Progenitor cell of endocrine pancreas (in vitro differentiated cells): ENCODE measurements around the gene PLA1A. TPM values are rescaled to one million over a fixed set of nuclear protein-coding genes. Genes with fewer than 3 reads are reported as not detected.

Source experiments
- DNase-seq: peaks from one replicate; pipeline ENCODE4 v3.0.0; 2021; ENCODE audit warnings: low spot score; ENCODE audit not compliant: unreplicated experiment
- H3K27ac Mint-ChIP-seq: 2 replicates; pipeline ENCODE4 v1.8.0; 2021; ENCODE audit warnings: mild to moderate bottlenecking, moderate library complexity, mixed read lengths
- H3K27me3 Mint-ChIP-seq: 2 replicates; pipeline ENCODE4 v1.8.0; 2021; ENCODE audit warnings: mixed read lengths
- H3K36me3 Mint-ChIP-seq: 2 replicates; pipeline ENCODE4 v1.8.0; 2022; ENCODE audit warnings: mixed read lengths; ENCODE audit not compliant: insufficient read depth
- H3K4me1 Mint-ChIP-seq: 2 replicates; pipeline ENCODE4 v1.8.0; 2021; ENCODE audit warnings: low read depth, mixed read lengths
- H3K4me3 Mint-ChIP-seq: 2 replicates; pipeline ENCODE4 v1.8.0; 2021; ENCODE audit warnings: low read depth, mild to moderate bottlenecking, moderate library complexity, mixed read lengths
- H3K9me3 Mint-ChIP-seq: 2 replicates; pipeline ENCODE4 v1.8.0; 2021; ENCODE audit warnings: low read depth, mixed read lengths
- total RNA-seq: library from RNA; stranded (reverse); gene quantifications from 2 replicates; pipeline ENCODE4 v1.2.1, GENCODE V29; 2021
- TF ChIP-seq, protein P1 (sequence below): fragments of 200-600 bp; sonication (generic); IDR thresholded peaks from one replicate; pipeline ENCODE4 v1.5.0; 2021; ENCODE audit warnings: antibody characterized with exemption, mild to moderate bottlenecking; ENCODE audit not compliant: unreplicated experiment

PLA1A gene
- total RNA-seq, 1 donor from 2014 or later = not detected

DNA sequence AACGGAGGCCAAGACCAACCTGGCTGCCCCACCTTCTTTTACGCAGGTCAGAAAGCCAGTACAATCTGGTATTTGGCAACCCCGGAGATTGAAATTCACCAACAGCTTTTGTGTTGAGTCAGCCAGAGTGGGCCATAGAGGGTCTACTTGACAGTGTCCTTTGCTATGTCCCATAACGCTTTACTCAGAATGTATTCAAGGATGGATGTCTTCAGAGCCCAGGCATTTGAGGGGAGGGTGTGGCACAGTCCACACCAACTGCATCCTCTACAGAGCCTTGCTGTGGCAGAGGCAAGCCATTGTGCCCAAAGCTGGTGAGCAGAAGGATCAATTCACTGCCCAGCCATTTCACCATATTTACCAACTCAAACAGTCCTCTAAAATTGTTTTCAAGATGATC lies 18.4 kb downstream of the PLA1A start:
- Mint-ChIP-seq H3K36me3 (no peaks in the 10 kb centered on the region), H3K4me3 (no peak overlapping the region), H3K9me3 (peaks cover 2% of the 10 kb centered on the region), H3K27ac (no peak overlapping the region), H3K4me1 (no peaks in the 10 kb centered on the region), H3K27me3 (no peaks in the 10 kb centered on the region)
- no peak for DNase-seq
- TF ChIP-seq, protein P1, sequence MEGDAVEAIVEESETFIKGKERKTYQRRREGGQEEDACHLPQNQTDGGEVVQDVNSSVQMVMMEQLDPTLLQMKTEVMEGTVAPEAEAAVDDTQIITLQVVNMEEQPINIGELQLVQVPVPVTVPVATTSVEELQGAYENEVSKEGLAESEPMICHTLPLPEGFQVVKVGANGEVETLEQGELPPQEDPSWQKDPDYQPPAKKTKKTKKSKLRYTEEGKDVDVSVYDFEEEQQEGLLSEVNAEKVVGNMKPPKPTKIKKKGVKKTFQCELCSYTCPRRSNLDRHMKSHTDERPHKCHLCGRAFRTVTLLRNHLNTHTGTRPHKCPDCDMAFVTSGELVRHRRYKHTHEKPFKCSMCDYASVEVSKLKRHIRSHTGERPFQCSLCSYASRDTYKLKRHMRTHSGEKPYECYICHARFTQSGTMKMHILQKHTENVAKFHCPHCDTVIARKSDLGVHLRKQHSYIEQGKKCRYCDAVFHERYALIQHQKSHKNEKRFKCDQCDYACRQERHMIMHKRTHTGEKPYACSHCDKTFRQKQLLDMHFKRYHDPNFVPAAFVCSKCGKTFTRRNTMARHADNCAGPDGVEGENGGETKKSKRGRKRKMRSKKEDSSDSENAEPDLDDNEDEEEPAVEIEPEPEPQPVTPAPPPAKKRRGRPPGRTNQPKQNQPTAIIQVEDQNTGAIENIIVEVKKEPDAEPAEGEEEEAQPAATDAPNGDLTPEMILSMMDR = no peak

GRCh38 chr3:119619094-119619493 lies 21.4 kb downstream of the PLA1A start:
- no peak overlapping the region for H3K4me3 Mint-ChIP-seq
- no peaks in the 10 kb centered on the region for H3K4me1 Mint-ChIP-seq
- no peak overlapping the region for H3K27ac Mint-ChIP-seq
- TF ChIP-seq, protein P1 = no peak
- no peaks in the 10 kb centered on the region for H3K27me3 Mint-ChIP-seq
- DNase-seq = no peak
- H3K36me3 Mint-ChIP-seq = no peaks in the 10 kb centered on the region
- H3K9me3 Mint-ChIP-seq = peaks cover 2% of the 10 kb centered on the region

DNA sequence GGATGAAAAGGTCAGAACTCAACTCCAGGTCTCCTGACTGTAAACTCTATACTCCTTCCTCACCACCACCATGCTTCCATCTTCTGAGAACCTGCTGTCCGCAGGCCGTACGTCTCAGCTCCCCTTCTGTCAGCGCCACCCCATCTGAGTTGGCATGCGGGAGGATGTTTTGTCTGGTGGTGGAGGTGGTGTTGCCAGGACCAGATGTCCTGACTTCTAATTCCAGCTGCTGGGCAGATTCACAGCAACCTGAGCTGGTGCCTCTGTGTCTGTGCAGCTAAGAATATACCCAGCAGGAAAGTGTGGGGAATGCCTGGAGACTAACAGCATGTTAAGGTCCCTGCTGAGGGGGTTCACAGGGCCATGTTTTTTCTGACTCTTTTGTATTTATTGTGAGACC lies 23.2 kb downstream of the PLA1A start:
- Mint-ChIP-seq H3K27ac (no peak overlapping the region), H3K9me3 (no peaks in the 10 kb centered on the region), H3K4me3 (no peak overlapping the region), H3K4me1 (no peaks in the 10 kb centered on the region), H3K36me3 (no peaks in the 10 kb centered on the region), H3K27me3 (peaks cover 8% of the 10 kb centered on the region)
- TF ChIP-seq, protein P1 = no peak
- no peak for DNase-seq

DNA sequence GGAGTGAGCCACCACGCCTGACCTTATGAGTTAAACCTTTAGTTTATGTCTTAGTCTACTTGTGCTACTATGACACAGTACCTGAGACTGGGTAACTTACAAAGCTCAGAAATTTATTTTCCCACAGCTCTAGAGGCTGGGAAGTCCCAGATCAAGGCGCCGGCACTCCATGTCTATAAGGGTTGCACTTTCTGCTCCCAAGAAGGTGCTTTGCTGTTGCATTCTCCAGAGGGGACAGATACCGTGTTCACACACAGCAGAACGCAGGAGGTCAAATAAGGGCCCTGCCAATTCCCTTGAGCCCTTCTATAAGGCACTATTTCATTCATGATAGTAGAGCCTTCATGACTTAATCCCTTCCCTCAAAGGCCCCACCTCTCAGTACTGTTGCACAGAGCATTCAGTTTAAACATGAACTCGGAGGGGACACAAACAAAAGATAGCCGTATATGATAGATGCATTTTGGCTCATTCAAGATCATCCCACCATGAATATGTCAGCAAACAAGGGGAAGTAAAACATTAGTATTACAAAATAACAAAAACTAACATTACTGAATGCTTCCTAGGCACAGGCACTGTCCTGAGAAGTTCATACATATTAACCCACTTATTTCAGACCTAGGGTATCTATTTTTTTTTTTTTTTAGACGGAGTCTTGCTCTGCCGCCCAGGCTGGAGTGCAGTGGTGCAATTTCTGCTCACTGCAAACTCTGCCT lies 26.5 kb downstream of the PLA1A start:
- no peak for DNase-seq
- Mint-ChIP-seq H3K27me3 (peaks cover 17% of the 10 kb centered on the region), H3K4me3 (no peak overlapping the region), H3K27ac (no peak overlapping the region), H3K4me1 (no peaks in the 10 kb centered on the region), H3K36me3 (no peaks in the 10 kb centered on the region), H3K9me3 (no peaks in the 10 kb centered on the region)
- TF ChIP-seq, protein P1 = no peak

DNA sequence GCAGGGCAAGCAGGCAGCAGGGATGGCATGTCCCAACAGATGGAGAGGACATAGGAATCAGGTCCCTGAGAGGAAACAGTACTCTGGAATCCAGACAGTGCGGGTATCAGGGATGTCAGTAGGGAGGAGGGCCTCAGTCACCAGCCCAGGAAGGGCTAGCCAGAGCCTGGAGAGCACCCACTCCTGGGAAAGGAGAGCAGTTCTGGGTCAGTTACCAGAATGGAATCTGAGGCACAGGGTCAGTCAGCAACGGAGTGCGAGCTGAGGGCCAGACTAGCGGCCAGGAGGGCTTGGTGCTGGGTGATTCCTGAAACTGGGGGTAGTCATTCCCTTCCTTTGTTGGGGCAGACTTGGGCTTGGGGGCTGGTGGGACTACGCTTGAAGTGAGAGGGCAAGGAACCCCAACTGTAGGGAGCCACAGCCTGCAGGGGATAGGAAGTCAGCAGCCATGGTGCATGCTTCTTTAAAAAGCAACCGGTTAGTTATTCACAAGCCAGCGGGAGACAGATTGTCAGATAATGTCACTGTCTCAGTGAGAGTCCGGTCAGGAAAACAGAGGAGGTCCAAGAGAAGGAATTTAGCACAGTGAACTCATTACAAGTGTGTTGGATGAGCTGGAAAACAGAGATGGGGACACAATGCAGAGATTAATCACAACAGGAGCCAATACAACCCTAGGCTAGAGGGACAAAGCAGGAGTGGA lies 27.9 kb downstream of the PLA1A start:
- DNase-seq = no peak
- Mint-ChIP-seq H3K36me3 (no peaks in the 10 kb centered on the region), H3K27ac (no peak overlapping the region), H3K4me3 (no peak overlapping the region), H3K27me3 (peaks cover 17% of the 10 kb centered on the region), H3K4me1 (no peaks in the 10 kb centered on the region), H3K9me3 (no peaks in the 10 kb centered on the region)
- TF ChIP-seq, protein P1 = no peak
